Fibroblast of skin of left quadriceps (primary cell): ENCODE measurements around the gene PDE6H.
A peak's percentile ranks its signal among the peaks of the same experiment; 100 is the strongest.

Experiments used
- DNase-seq, 2 experiments: peaks; one replicate each; pipeline ENCODE4 v3.0.0-alpha.2; 2013; ENCODE audit warnings: low read depth in 2 of 2

Gene PDE6H

GRCh38 chr12:14951851-14952250, 21.0 kb upstream of the PDE6H start:
- DNase-seq = no peak

GRCh38 chr12:14952299-14952921, 20.4 kb upstream of the PDE6H start:
- DNase-seq = peak; percentile 65 to 71

GRCh38 chr12:14953752-14954151, 19.1 kb upstream of the PDE6H start:
- DNase-seq = no peak

- DNase-seq = no peak
Measured at GRCh38 chr12:14954269-14954668, 18.6 kb upstream of the PDE6H start.

GRCh38 chr12:14956024-14956891, 16.6 kb upstream of the PDE6H start:
- DNase-seq = no peak

GRCh38 chr12:14956905-14957304, 15.9 kb upstream of the PDE6H start:
- no peak for DNase-seq

- DNase-seq = no peak
Measured at GRCh38 chr12:14957551-14958168, 15.2 kb upstream of the PDE6H start.

GRCh38 chr12:14958361-14959125, 14.3 kb upstream of the PDE6H start:
- no peak for DNase-seq

- no peak for DNase-seq
Measured at GRCh38 chr12:14959126-14959440, 13.8 kb upstream of the PDE6H start.

- DNase-seq = no peak
Measured at GRCh38 chr12:14959463-14959862, 13.4 kb upstream of the PDE6H start.

GRCh38 chr12:14959916-14960496, 12.8 kb upstream of the PDE6H start:
- DNase-seq = no peak

GRCh38 chr12:14960548-14961465, 12.0 kb upstream of the PDE6H start:
- DNase-seq = peak; percentile 58 to 64

- no peak for DNase-seq
Measured at GRCh38 chr12:14961466-14962152, 11.2 kb upstream of the PDE6H start, which contains the start of gene ARHGDIB. TSS of gene ARHGDIB (minus strand) at chr12:14961601. CDS start at chr12:14950712, 10,889 bp downstream.

- DNase-seq = no peak
Measured at GRCh38 chr12:14962153-14962539, 10.7 kb upstream of the PDE6H start.

GRCh38 chr12:14962797-14963196, 10.0 kb upstream of the PDE6H start:
- DNase-seq = no peak

GRCh38 chr12:14963520-14963919, 9.3 kb upstream of the PDE6H start:
- no peak for DNase-seq

- DNase-seq = no peak
Measured at GRCh38 chr12:14964406-14964805, 8.4 kb upstream of the PDE6H start.

GRCh38 chr12:14965221-14965620, 7.6 kb upstream of the PDE6H start:
- DNase-seq = no peak

GRCh38 chr12:14968478-14968877, 4.4 kb upstream of the PDE6H start:
- DNase-seq = no peak

GRCh38 chr12:14970473-14970872, 2.4 kb upstream of the PDE6H start:
- no peak for DNase-seq
